Esophagus squamous epithelium (tissue), 5 donors: Measurements from ENCODE around the gene OR5M8. TPM values are rescaled to one million over a fixed set of nuclear protein-coding genes. Genes with fewer than 3 reads are reported as not detected.

Experiments
- DNase-seq: peaks from one replicate; lab custom pipeline; 2025; lab: John Stamatoyannopoulos, UW
- H3K27ac ChIP-seq, 4 donors: fragments of 200-600 bp; sonication (generic); one replicate each; pipeline ENCODE4 v1.5.1; 2016 to 2019; ENCODE audit warnings: mild to moderate bottlenecking in 1 of 4
- H3K27me3 ChIP-seq, 4 donors: fragments of 200-600 bp; sonication (generic); 1 replicate in 3 of 4; 2 replicates in 1 of 4; pipeline versions ENCODE4 v1.5.1 to v1.6.0; 2017 to 2021; ENCODE audit warnings: antibody characterized with exemption in 1 of 4
- H3K36me3 ChIP-seq, 3 donors: fragments of 200-600 bp; sonication (generic); one replicate each; pipeline ENCODE4 v1.5.1; 2016 to 2019
- H3K4me1 ChIP-seq, 3 donors: fragments of 200-600 bp; sonication (generic); one replicate each; pipeline ENCODE4 v1.5.1; 2017 to 2019
- H3K4me3 ChIP-seq, 4 donors: fragments of 200-600 bp; sonication (generic); 1 replicate in 3 of 4; 2 replicates in 1 of 4; pipeline ENCODE4 v1.5.1; 2016 to 2019; ENCODE audit warnings: mild to moderate bottlenecking in 2 of 4, moderate library complexity in 1 of 4
- H3K9me3 ChIP-seq, 3 donors: fragments of 200-600 bp; sonication (generic); one replicate each; pipeline ENCODE4 v1.5.1; 2016 to 2019
- CTCF ChIP-seq, 6 experiments: fragments of 450-650 bp in 4 of 6; fragments of 200-600 bp in 2 of 6; sonication (generic) in 2 of 6; IDR thresholded peaks; one replicate each; pipeline ENCODE4 v1.5.1; 2016 to 2019; ENCODE audit warnings: antibody characterized with exemption in 6 of 6, mild to moderate bottlenecking in 4 of 6, moderate library complexity in 4 of 6
- POLR2A ChIP-seq, 4 donors: fragments of 450-650 bp; IDR thresholded peaks; one replicate each; pipeline ENCODE4 v1.6.1; 2017; ENCODE audit warnings: antibody characterized with exemption in 4 of 4, mild to moderate bottlenecking in 4 of 4, moderate library complexity in 3 of 4
- WGBS, 2 donors: methylation state at CpG; one replicate each; pipeline ENCODE4 v1.1.5; 2018; 5-methylcytosine and 5-hydroxymethylcytosine counted together
- intact Hi-C: fragments of 100-400 bp; cut with DNase I; formaldehyde crosslinking; loops from one replicate; pipeline ENCODE4 v1.15.0; 2022
- total RNA-seq, 4 donors: library from RNA; depleted of rRNA; stranded (reverse); fragments of >200 nt; gene quantifications; one replicate each; pipeline ENCODE4 v1.1.0, GENCODE V29; 2016
- donor health status: DM: yes; HTN: yes; CAD: no.

OR5M8 gene
- total RNA-seq, 4 donors from 2014 or later: not detected

GRCh38 chr11:56473252-56473651, 17.9 kb downstream of the OR5M8 start, which contains the start of gene OR5M3:
Gene OR5M3, minus strand, starts transcription at chr11:56473352. Its CDS starts 2,855 bp downstream, at chr11:56470497.
- Histone ChIP-seq H3K27ac (no peak within 1 kb of the TSS), H3K9me3 (no peaks in the 10 kb centered on the region), H3K4me3 (no peak within 1 kb of the TSS), H3K4me1 (no peaks in the 10 kb centered on the region), H3K36me3 (no peaks in the 10 kb centered on the region), H3K27me3 (no peaks in the 10 kb centered on the region)
- intact Hi-C loops: no loop called here
- DNase-seq: no peak
- 67 to 74% methylated on average over 6 of the region's 6 CpGs for WGBS, 2 donors
- TF ChIP-seq POLR2A (IDR thresholded peaks at IDR 0.05) (no peak), CTCF (IDR thresholded peaks at IDR 0.05) (no peak)

- no peak for DNase-seq
- H3K4me3 ChIP-seq: no peak overlapping the region
- H3K27ac ChIP-seq: no peak overlapping the region
- H3K27me3 ChIP-seq: no peaks in the 10 kb centered on the region
- TF ChIP-seq POLR2A (IDR thresholded peaks at IDR 0.05) (no peak), CTCF (IDR thresholded peaks at IDR 0.05) (no peak)
- H3K4me1 ChIP-seq: no peaks in the 10 kb centered on the region
- no peaks in the 10 kb centered on the region for H3K36me3 ChIP-seq
- H3K9me3 ChIP-seq: no peaks in the 10 kb centered on the region
- intact Hi-C loops: no loop called here
- WGBS, 2 donors: 65 to 86% methylated on average over 1 of the region's 1 CpG
Measured at GRCh38 chr11:56457076-56457475, 34.1 kb downstream of the OR5M8 start.

- Histone ChIP-seq H3K4me1 (no peaks in the 10 kb centered on the region), H3K27ac (no peak overlapping the region), H3K36me3 (no peaks in the 10 kb centered on the region), H3K4me3 (no peak overlapping the region), H3K27me3 (no peaks in the 10 kb centered on the region), H3K9me3 (no peaks in the 10 kb centered on the region)
- TF ChIP-seq CTCF (IDR thresholded peaks at IDR 0.05): no peak
- TF ChIP-seq POLR2A (IDR thresholded peaks at IDR 0.05): no peak
- WGBS, 2 donors: 52 to 64% methylated on average over 4 of the region's 4 CpGs
- no peak for DNase-seq
- intact Hi-C loops: no loop called here
Measured at GRCh38 chr11:56453521-56453920, 37.6 kb downstream of the OR5M8 start.

Other genes with a start within 250 kb of the OR5M8 start
- not detected for gene OR5T3, start 239.1 kb downstream of the OR5M8 start, total RNA-seq
- gene OR5T1, start 217.2 kb downstream of the OR5M8 start, total RNA-seq: not detected
- not detected for gene OR8H1, start 199.1 kb downstream of the OR5M8 start, total RNA-seq
- gene OR8K3, start 176.2 kb downstream of the OR5M8 start, total RNA-seq: not detected
- not detected for gene OR8K1, start 145.3 kb downstream of the OR5M8 start, total RNA-seq
- not detected for gene OR8J1, start 137.1 kb downstream of the OR5M8 start, total RNA-seq
- not detected for gene OR8U1, start 115.7 kb downstream of the OR5M8 start, total RNA-seq
- not detected for gene OR5AL1, start 78.7 kb downstream of the OR5M8 start, total RNA-seq
- not detected for gene OR5M3, start 18.0 kb downstream of the OR5M8 start, total RNA-seq
- gene OR5M11, start 51.9 kb upstream of the OR5M8 start, total RNA-seq: not detected
- not detected for gene OR5M10, start 86.4 kb upstream of the OR5M8 start, total RNA-seq
- not detected for gene OR5M1, start 123.5 kb upstream of the OR5M8 start, total RNA-seq
- gene OR5AP2, start 151.1 kb upstream of the OR5M8 start, total RNA-seq: not detected
- not detected for gene OR5AR1, start 172.3 kb upstream of the OR5M8 start, total RNA-seq
- gene OR9G1, start 207.7 kb upstream of the OR5M8 start, total RNA-seq: not detected